ENCODE data around the gene KCNK3. TPM values are rescaled to one million over a fixed set of nuclear protein-coding genes. Genes with fewer than 3 reads are reported as not detected.
A peak's percentile ranks its signal among the peaks of the same experiment; 100 is the strongest.

Gene KCNK3
- total and polyA plus RNA-seq, 2 of the 13 experiments (the other 11 are each of a cell fraction or from before 2014, with no cell fraction given) = not detected

- no peak for TF ChIP-seq THAP8 (CRISPR knock-in tag; IDR thresholded peaks at IDR 0.05; ENCODE audit: borderline replicate concordance)
- TF ChIP-seq MAFG (CRISPR knock-in tag; IDR thresholded peaks at IDR 0.05) = no peak
- TF ChIP-seq THAP11 (CRISPR knock-in tag; IDR thresholded peaks at IDR 0.05) = no peak
- peak; percentile 80 for TF ChIP-seq ARID5B (CRISPR knock-in tag; IDR thresholded peaks at IDR 0.05)
- TF ChIP-seq ZNF776 (CRISPR knock-in tag; IDR thresholded peaks at IDR 0.05) = no peak
- TF ChIP-seq ZBTB38 (CRISPR knock-in tag; IDR thresholded peaks at IDR 0.05) = 0 out of 2 replicates have a peak, but pooled peaks have one; percentile 45
- TF ChIP-seq MATR3 (CRISPR knock-in tag; IDR thresholded peaks at IDR 0.05) = no peak
- TF ChIP-seq CAMTA2 (CRISPR knock-in tag; IDR thresholded peaks at IDR 0.05; ENCODE audit: borderline replicate concordance) = no peak
- TF ChIP-seq GLMP (CRISPR knock-in tag; IDR thresholded peaks at IDR 0.05; ENCODE audit: borderline replicate concordance) = no peak
- no peak for TF ChIP-seq ZNF513 (CRISPR knock-in tag; conservative IDR thresholded peaks at IDR 0.05)
- TF ChIP-seq MNT (IDR thresholded peaks at IDR 0.05) = peak; percentile 71
- TF ChIP-seq ZNF710 (CRISPR knock-in tag; IDR thresholded peaks at IDR 0.05; ENCODE audit: borderline replicate concordance) = no peak
- TF ChIP-seq ZBTB8A (CRISPR knock-in tag; IDR thresholded peaks at IDR 0.05; ENCODE audit: borderline replicate concordance, low read depth) = no peak
- peak; percentile 63; the same call in 1 of the 2 replicates for TF ChIP-seq HDAC1 (CRISPR knock-in tag; IDR thresholded peaks at IDR 0.05)
- peak; percentile 65 for TF ChIP-seq FOXP4 (CRISPR knock-in tag; IDR thresholded peaks at IDR 0.05)
Observed at GRCh38 chr2:26735883-26736588, 43.5 kb downstream of the KCNK3 start (continued).

Measured in HepG2 (cell line).